ENCODE measurements around the gene ACBD6.
"Not testable (repeated sequence)": the region's sequence is repeated elsewhere in the genome, so short reads cannot be mapped to it uniquely, and the experiment has no call there.

The ACBD6 gene, protein sequence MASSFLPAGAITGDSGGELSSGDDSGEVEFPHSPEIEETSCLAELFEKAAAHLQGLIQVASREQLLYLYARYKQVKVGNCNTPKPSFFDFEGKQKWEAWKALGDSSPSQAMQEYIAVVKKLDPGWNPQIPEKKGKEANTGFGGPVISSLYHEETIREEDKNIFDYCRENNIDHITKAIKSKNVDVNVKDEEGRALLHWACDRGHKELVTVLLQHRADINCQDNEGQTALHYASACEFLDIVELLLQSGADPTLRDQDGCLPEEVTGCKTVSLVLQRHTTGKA

DNA sequence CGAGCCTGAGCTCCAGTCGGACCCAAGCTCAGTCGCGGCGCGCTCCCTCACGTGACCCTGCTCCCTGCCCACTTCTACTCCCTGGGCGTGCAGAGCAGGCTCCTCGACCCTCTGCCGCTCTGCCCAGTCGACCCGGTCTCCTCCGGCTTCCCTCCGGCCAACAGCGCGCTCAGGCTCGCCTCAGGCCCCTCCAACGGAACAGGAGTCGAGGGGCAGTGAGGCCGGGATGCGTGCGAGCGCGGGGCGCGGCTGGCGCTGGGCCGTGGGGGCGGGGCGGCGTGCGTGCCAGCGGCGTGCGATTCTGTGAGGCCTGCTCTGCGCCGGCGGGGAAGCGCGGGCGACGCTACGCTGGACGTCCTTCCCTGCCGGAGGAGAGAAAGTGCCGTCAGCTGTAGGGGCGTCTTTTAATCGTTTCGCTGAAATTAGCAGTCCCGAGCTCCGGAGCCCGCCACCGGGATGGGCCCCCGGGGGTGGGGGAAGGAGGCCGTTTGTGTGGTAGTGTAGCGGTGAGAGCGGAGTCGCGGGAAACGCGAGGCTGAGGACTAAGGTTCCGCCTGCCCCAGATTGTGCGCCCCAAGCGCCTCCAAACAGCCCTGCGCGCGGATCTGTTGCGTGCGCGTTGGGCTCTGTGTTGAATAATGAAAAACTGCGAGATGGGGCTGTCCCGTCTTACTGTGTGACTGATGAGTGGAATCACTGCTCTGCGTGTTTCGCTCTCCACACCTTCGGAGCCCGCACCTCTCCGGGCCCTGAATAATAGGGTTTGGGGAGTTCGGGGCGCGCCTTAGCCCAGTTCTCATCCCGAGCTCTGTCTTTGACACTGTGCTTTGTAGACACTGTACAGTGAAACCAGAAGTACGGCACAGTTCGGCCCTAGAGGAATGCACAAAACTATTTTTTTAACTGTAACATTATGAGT is at the start of gene ACBD6:
ACBD6 (minus strand) TSS at position 217 of the 919 bp plus-strand sequence. CDS start 311 bp downstream, outside the sequence.
- DNase-seq, result peak; percentile 65 to 79

DNA sequence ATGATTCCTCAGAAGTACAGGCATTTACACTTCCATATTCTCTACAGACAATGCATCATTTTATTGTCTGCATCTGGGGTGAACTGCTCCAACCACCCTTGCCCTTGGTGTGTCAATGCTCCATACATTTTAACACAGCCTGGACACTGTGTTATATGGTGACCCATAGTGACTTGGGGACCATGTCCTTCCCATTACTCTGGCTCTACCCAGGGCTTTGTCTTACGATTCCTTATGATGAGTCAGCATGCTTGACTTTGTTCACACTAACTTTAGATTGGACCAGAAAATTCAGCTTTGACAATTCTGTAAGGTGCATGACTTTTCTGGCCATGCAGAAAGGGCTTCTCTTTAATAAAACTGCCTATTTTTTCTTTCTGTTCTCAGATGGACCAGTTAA is 49.6 kb upstream of the ACBD6 start:
- no peak for DNase-seq

DNA sequence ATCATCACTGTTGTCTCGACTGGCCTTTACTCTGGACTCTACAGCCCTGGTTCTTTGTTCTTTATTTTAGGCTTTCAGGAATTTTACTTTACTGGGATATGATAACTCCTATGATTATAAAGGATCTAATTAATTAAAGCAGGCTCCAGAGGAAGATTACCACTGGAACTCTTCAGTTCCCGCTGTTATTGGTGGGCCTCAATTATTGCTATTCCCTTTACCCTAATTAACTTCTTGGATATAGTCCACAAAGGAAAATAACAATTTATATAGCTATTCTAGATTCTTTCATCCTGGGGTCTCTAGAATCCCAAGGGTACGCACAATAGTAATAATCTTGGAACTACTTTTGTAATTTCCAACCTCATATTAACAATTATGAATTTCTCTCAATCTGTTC is 47.9 kb upstream of the ACBD6 start:
- no peak for DNase-seq

DNA sequence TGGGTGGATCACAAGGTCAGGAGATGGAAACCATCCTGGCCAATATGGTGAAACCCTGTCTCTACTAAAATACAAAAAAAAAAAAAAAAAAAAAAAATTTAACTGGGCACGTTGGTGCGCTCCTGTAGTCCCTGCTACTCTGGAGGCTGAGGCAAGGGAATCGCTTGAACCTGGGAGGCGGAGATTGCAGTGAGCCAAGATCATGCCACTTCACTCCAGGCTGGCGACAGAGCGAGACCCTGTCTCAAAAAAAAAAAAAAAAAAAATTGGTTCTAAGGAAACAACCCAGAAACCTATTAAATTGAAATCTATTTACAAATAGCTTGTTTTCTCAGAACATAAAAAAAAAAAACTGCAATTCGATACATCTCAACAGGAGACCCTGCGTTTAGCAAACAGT is 47.4 kb upstream of the ACBD6 start:
- DNase-seq, result not testable (repeated sequence)

DNA sequence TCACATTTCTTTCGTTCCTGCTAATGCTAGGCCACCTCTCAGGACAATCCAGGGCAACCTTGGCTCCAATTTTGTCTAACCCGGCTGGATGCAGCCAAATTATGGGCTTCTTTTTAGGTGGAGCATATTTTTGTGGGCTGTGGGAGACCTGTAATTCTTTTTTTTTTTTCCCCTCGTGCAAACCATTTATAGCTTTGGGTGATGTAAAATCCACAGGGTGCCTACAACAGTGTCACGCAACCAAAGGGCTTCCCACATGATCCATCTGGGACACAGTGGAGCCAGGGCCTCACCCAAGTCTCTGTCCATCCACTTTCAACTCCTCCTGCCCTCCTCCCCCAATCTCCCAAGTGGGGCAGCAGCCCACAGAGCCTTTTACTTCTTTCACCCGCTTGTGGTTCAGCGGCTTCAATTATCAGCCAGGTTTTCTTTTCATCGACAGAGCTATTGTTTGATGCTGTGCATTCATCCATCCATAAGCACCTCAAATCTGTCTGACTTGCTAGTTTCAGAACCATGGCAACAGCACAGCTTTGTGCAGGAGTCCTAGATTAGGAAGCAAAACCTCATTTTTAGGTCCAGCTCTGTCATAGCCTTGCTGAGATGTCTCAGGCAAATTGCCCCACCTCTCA is 46.4 kb upstream of the ACBD6 start:
- DNase-seq, result no peak

DNA sequence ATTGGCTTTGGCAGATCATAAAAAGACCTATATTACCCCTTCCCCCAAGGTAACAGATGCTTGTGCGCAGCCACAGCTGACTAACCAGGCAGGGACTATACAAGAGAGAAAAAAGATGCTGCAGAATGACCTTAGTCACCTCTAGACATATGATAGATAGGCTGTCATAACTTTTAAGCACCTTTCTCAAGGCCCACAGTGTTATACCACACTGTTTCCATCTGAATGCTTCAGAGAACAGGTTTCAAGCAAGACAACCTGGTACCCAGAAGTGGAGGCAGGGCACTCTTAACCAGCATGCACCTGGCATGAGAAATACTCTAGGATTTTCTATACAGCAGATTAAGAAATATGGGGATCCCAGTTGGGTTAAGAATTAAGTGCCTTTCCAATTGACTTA is 43.6 kb upstream of the ACBD6 start:
- DNase-seq, result no peak

DNA sequence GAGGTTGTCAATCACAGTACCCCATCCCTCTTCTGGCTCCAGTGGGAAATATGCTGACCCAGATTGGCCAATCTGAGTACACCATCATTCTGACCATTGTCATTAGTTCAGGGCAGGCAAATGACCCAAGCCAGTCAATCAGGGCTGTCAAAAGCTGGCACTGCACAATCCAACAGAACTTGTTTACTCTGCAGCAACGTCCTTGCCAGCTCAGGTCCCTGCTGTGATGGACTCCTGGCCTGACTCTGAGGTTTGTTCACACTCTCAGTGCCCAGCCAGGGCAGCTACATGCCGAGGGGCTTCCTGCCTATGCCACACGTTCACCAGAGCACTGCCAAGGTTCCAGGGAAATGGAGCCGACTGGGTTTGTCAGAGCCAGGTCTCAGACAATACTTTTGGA is 41.7 kb upstream of the ACBD6 start:
- DNase-seq, result no peak

DNA sequence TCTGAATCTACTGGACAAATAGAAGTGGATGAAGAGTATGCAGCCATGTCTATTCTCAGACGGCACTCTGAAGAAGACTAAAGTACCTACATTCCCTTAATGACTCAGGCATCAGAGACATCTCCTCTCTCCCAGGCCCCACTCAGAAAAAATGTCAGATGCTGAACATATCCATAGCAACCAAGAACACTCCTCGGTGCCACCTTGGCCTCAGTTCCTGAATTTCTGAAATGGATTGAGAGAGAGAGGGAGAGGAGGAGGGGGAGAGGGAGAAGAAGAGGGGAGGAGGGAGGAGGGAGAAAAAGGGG is 40.4 kb upstream of the ACBD6 start:
- DNase-seq, result no peak

DNA sequence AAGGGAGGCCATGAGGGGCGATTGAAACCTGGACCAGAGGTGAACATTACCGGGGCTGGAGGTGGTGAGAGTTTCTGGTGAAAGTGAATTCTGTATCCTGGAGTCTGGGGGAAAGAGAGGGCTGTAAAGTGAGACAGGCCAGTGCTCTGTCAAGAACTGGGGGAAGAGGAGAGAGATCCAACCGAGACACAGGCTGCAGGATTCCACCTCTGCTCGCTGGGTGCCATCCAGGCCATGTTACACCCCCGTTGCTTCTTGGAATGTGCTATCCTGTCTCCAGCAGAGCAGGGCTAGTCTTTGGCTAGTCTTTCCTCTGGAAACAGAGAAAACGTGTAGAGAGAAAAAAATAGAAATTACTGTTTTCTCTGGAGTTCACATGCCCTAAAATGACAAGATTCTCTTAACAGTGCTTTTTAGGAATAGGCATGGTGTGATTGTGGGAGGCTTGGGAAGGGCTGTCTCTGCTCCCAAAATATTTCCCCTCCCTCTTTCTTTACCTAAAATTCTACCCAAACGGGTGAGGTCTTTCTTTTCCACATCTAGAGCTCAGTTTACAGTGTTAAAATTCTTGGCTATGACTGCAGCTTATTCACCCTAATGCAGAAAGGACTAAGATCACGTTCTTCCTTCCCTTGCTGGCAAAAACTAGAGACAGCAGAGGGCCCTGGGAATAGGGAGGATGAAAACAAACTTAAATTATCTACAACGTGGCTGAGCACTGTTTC is 39.9 kb upstream of the ACBD6 start:
- DNase-seq, result no peak

DNA sequence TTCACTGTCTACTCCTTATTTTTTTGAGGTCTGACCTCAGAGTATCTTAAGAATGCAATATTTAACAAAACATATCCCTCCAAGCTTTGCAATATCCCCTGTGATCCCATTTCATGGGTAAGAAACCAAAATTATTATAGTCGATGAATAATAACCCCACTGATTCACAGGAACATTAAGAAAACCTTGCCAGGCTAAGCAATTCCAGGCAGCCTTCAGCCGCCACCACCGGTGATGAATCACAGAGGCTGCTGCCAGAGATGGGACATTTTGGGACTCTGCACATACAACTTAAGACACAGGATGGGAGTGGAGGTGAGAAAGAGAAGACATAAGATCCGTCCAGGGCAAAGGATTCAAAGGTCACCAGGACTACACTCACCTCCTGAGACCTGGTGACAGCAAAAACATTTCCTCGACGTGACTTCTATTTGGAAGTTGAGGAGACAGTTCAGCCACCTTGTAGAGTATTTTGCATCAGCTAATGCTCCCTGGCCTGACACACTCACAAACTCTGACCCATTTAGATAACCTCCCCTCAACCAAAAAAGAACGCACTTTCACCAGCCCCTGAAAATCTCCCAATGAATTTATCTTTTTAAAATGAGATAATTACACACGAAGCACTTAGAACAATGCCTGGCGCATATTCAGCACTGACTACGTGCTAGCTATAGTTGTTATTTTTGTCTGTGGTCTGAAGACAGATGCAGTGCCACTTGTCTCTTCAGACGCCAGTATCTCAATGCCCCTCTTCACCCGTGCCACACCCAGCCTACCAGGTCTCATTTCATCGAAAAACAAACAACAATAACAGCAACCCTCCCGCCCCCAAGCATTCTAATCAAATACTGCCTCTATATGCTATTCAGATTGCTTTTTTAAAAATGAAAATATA is 38.6 kb upstream of the ACBD6 start:
- DNase-seq, result no peak

DNA sequence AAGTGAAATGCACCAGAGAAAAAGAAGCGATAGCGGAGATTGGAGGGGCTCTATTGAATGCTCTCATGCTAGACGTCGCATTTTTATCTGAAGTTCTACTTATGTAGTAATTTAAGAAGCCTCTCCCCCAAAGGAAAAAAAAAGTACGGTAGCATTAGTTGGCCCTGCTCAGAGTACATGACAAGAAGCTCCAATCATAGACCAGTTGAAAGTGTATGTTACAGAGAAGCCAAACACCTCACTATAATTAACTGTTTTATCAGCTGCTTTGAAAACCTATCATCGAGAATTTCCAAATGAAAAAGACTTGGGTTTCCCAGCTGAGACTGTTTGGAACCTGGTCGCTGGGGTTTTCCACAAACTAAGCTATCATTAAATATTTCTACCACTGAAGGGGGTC is 36.8 kb upstream of the ACBD6 start:
- DNase-seq, result no peak

DNA sequence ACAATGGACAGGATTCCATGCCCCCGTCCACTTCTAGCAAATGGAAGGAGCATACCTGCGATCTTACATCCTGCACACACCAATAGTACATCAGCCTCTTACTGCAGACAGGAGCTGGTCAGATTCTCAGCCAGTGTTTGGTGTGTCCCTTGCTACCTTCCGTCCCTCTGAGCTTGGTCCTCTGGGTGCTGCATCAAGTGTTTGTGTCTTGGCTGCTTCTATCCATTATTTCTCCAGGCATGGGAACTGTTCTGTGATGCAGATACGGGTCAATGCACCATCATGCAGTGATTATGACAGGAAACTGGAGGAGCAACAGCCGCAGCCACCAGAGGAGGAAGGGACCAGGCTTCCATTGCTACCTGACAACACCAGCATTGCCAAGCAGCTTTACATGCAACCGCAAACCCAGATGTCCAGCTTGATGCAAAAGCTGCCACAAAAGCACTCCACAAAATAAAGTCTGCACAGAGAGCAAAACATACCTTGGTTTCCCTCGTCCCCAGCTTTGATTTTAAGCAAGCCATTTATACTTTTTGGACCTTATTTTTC is 34.5 kb upstream of the ACBD6 start:
- no peak for DNase-seq

DNA sequence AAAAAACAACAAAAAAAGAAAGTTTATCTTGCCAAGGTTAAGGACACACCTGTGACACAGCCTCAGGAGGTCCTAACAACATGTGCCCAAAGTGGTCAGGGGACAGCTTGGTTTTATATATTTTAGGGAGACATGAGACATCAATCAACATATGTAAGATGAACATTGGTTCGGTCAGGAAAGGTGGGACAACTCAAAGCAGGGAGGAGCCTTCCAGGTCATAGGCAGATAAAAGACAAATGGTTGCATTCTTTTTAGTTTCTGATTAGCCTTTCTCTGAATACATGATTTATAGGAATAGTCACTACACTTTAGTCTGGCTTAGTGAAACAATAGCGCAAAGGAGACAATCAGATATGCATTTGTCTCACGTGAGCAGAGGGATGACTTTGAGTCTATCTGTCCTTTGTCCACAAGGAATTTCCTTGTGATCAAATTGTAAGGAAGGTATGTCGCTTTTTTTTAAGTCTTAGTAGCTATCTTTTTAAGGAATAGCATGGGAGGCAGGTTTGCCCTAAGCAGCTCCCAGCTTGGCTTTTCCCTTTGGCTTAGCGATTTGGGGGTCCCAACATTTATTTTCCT is 33.1 kb upstream of the ACBD6 start:
- no peak for DNase-seq

DNA sequence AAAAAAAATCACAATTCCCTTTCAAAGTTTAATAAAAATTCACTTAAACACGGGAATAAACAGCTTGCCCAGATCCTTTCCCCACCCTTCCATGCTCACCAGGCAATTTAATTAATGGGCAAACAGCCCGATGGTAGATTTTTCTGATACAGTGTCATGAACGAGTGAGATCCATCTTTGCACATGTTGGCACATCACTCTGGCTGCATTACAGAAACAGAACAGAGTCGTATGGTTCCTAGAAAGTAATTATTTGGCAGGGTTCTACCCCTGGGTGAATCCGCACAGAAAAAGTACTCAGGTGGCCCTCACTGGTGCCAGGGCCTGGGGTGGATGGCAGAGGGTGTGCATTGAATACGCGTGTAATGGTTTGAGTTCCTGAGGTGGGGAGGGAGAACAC is 31.8 kb upstream of the ACBD6 start:
- no peak for DNase-seq

DNA sequence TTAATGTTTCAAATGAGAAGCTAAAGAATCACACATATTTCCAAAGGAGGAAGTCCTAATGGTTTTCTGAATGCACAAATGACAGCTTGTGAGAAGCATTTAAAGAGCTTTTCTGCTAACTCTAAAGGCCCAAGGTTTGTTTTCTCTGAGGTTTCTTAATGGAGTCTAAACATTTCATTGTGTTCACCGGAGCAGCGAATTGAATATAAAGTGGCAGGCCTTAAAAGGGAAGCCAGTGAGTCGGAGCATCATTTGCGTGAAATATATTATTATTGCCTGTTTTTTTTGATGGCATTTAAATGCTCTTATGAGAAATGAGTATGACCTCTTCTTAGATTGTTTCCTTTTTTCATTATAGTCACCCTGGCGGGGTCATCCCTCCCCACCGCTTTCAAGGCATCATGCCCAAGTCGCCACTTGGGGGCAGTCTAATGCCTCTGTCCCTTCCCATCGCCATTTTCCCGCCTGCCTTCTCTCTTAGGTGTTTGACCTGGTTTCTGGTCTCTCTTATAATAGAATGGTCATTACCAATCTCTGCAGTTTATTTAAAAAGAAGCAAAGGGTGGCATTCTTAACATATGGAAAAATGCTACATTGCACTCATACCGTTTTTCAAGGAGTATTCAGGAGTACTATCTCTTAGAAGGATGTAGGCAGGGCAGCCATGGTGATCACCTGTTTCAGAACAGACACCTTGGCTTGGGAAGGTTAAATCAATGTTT is 31.1 kb upstream of the ACBD6 start:
- peak; percentile 23 to 66 for DNase-seq

DNA sequence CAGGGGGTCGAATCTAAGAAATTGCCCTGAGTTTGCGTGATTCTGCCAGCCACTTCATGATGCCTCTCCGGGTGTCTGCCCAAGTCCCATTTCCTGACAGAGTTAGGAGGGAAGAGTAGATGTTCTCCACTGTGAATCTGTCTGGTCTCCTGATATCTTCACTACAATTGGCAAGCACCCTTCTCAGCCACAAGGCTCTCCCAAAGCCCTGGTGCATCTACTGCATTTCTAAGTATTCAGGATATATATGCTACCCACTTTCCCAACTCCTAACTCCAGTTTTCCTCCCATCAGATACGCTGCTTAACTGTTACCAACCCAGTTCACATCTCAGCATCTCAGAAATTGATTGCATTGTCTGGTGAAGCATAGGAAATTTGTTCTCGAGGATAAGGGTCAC is 30.5 kb upstream of the ACBD6 start:
- DNase-seq, result no peak

DNA sequence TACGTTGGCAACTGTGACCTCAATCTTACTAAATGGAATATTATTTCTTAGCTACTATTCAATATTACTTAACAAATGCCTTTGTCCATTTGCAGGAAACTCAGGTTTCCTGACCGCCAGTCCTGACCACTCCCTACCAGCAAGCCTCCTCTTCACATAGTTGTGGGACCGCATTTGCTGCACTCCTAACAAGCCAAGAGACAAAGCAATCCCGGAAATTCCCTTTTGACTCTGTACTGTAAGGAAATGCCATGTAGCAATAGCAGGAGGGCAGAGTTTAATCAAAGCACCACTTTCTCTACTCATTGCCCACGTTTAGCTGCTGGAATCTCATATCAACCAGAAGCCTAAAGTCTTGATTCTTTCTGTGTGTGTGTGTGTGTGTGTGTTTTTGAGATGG is 28.1 kb upstream of the ACBD6 start:
- DNase-seq, result no peak

DNA sequence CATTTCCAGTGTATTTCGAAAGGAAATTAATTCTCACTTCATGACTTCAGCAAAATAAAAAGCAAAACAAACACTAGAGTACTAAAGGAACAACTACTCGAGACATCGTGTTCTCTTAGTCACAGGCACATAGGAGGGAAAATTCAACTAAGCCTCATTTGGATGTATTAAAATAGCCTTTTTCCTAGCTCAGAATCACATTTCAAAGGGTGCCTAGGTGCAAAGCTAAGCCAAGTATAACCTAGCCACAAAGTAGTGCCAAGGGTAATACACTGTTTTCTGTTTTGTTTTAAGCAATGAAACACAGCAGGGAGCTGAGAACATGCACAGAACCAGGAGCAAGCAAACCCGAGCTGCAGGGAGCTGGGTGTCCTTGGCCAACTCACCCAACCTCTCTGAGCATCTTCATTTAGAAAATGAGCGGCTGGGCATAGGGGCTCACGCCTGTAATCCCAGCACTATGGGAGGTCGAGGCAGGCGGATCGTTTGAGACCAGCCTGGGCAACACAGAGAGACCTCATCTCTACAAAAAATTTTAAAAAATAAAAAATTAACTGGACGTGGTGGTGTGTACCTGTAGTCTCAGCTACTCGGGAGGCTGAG is 26.6 kb upstream of the ACBD6 start:
- DNase-seq, result no peak

DNA sequence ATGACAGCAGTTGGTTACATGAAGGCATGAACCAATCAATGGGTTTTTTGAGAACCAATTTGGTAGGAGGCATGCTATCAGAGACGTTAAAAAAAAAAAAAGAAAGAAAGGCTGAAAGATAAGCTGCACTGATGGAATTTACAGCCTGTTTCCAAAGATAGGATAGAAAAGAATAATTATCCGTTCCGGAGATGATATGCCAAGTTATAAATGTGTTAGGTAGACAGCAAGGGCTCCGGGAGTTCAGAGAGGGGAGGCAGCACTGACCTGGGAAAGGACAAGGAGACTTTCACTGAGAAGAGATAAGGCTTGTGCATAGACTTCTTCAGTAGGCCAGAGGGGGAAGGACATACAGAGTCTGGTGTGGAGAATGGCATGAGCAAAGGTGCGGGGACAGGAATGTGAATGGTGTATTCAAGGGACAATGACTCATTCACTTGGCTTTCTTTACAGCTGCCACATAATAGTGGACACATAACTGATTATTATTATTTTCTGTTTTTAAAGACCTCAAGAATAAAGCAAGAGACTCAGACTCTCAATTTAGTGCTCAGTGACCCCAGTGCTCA is 24.8 kb upstream of the ACBD6 start:
- DNase-seq, result no peak

DNA sequence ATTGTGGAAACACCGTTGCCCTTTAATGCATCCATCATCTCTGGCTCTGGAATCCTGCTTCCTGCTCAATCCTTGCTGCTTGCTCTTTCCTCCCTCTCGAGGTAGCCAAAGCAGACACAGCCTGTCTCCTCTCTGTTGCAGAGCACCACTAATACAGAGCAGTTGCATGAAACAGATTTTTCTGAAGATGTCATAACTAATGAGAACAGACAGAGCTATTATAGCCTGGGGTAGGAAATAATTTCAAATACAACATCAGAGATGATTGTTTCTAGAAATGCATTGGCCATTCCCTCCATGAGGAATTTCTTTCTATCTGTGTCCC is 23.3 kb upstream of the ACBD6 start:
- no peak for DNase-seq
